Embryonic facial prominence (tissue), 1 donor: Measurements from ENCODE around the gene VGLL3.

ENCODE experiments used
- DNase-seq: peaks from one replicate; pipeline ENCODE4 v3.0.0-alpha.2; 2016; ENCODE audit errors: extremely low spot score

VGLL3 gene

GRCh38 chr3:86950717-86951116, 40.2 kb downstream of the VGLL3 start:
- DNase-seq: no peak

DNA sequence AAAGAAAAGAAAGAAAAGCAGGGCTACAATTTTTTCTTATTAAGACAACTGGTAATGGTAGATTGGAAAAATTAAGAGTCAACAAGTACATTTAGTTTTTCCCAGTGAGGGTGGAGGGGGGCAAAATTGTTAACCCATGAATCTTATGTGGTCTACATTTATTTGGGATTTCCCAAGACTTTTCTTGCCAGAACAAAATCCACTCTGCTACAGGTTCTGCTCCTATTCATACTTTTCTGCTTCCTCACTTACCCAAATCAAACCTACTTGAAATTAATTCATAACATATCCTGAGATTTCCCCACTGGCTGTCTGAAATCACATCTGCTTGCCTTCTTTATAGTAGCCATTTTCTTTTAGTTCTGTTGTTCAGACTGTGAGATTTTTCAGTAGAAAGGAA, 41.1 kb downstream of the VGLL3 start:
- no peak for DNase-seq

DNA sequence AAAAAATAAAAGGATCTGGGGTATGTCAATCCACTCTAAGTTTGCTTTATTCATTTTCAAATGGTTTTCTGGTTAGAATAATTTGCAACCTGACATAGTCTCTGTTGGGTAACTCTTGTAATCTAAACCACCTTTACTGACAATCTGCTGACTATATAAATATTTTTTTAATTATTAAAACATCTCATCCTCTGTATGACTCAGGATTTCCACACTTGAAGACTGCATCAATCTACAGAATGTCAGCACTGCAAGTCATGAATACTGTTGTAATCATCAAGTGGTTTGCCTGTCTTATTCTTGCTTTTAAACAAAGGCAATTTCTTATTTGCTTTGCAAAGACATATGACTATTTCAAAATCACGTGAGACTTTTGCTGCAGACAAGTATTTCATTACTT, 42.1 kb downstream of the VGLL3 start:
- DNase-seq: no peak

GRCh38 chr3:86942206-86942605, 48.7 kb downstream of the VGLL3 start:
- DNase-seq: peak; percentile 64

GRCh38 chr3:86938416-86939105, 52.4 kb downstream of the VGLL3 start:
- peak; percentile 70 for DNase-seq

DNA sequence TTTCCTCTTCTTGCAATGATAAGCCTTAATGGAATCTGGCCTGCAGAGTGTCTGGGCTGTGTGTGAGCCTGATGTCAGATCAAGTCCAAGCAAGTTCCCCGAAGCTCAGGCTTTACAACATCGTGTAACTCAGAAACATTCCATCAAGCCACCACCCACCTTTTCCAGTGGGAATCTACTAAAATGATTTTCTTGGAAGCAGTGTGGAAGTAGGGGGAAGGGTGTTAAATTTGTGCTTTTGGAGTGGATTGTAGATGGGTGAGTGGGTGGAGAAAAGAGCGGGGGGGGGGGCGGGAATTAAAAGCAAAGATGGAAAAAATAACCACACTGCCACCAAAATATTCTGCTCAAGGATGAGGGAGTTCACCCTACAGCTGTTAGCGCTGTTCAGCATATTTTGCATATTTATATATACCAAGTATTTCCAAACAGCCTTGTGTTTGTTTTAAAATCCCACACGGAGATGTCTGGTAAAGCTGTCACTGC, 53.6 kb downstream of the VGLL3 start:
- no peak for DNase-seq

DNA sequence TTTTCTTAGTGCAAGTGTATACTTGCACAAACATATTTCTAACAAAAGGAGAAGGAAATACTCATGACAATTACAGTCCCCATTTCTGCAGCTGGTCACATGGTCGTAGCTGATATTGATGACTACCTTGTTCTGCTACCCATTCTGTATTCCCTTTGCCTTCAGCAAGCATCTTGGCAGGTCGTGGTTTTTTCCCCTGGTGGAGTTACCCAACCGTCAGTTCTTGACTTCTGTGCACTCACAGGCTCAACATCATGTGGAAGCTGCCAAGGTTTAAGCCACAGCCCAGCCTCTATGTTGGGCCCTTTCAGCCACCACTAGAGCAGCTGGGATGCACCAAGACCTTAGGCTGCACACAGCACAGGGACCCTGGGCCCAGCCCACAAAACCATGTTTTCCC, 56.1 kb downstream of the VGLL3 start:
- no peak for DNase-seq

GRCh38 chr3:86930831-86931230, 60.1 kb downstream of the VGLL3 start:
- DNase-seq: no peak

DNA sequence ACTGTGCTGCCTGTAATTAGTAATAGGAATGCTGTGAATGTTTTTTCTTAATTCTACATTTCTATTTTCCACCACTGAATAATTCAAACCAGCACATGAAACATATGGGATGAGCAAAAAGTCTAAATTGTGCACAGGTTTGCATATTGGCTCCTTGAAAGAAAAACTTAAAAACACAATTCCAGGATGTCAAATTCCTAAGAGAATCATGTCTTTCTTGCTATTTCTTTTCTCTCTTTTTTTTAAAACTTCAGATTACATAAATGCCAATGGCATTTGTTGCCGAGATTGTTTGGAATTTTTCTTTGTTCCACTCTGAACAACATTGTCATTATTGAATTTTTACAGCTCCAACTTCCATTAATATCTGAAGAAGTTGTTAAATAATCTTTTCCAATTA, 60.8 kb downstream of the VGLL3 start:
- DNase-seq: no peak

DNA sequence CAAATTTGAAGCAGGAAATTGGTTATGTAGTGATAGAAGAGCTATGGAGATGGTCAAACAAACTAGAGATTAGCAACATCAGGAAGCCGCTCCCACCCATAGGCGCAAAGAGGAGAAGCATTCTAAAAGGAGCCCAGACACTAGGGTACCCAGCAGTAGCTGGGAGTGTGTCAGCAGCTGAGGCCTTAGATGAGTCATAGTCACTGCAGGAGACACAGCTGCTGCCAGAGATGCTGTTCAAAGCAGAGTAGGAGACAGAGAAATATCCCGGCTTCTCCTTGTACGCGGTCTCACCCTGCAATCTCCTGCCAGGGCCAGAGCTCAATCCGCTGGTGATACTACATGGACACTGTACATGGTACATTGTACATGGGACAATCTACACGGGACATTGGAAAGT, 61.9 kb downstream of the VGLL3 start:
- DNase-seq: no peak

DNA sequence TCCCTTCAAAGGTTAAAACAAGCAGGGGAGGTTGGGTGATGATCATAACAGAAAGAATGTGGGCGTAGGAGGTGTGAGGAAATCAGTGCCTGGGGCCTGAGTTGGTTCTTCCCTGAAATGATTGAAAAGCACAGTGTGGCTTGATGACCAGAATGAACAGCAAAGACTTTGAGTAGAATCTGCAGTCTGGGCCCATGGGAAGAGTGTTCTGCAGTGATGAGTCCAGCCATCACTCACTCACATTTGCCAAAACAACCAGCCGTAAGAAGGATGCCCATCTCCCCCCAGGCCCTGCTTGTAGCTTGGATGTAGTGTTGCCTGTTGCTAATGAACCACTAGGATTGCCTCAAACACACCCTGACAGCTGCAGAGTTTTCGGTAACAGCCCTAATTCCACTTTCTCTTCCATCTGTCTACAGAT, 67.9 kb downstream of the VGLL3 start:
- no peak for DNase-seq

- no peak for DNase-seq
Measured at GRCh38 chr3:86921971-86922680, 68.8 kb downstream of the VGLL3 start.

DNA sequence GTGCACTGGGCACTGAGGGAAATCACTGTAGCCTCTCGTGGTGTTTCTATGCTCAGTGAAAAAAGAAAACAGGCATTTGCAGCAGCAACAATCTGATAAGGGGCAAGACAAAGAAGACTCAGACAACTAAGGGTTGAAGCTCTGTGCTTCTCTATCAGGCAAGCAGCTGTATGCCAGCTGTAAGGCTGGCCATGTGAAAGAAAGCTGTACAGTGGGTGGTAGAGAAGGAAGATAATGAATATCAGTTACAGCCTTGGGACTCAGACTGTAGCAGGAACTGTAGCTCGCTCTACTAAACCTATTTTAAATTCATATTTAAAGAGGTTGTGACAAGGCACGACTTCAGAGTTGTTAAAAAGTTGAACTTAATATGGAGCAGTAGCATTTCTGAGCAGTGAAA, 76.3 kb downstream of the VGLL3 start:
- no peak for DNase-seq

DNA sequence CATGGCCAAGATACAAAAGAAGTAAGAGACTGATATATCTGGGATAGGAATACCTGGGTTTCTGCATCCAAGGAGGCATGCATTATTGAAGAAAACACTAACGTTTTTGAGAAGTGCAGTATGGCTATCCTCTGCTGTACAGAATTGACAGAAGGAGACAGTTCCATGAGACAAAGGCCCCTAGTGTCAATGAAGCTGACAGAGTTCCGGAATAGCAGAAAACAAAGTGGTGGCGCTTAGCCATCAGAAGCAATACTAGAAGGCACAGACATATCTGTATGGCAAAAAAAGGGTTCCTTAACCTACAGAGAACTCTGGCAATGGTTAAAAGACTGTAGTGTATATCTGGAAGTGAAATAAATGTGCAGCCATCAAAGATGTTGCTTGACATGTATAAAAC, 77.8 kb downstream of the VGLL3 start:
- no peak for DNase-seq

DNA sequence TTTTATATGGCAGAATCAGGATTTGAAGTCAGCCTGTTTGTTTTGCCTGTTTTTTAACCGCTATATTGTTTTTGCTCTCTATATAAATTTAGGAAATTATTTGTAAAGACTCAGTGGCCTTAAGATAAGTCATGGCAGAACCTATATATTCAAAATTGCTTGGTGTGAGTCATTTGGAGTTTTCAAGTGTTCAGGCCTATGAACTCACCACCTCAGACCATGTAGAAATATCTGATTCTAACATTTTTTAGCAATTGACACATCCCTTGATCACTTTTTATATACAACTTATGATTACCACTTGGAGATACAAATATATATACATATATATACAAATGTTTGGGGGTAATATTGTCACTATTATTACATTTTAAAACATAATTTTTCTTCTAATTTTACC, 95.7 kb downstream of the VGLL3 start:
- no peak for DNase-seq

DNA sequence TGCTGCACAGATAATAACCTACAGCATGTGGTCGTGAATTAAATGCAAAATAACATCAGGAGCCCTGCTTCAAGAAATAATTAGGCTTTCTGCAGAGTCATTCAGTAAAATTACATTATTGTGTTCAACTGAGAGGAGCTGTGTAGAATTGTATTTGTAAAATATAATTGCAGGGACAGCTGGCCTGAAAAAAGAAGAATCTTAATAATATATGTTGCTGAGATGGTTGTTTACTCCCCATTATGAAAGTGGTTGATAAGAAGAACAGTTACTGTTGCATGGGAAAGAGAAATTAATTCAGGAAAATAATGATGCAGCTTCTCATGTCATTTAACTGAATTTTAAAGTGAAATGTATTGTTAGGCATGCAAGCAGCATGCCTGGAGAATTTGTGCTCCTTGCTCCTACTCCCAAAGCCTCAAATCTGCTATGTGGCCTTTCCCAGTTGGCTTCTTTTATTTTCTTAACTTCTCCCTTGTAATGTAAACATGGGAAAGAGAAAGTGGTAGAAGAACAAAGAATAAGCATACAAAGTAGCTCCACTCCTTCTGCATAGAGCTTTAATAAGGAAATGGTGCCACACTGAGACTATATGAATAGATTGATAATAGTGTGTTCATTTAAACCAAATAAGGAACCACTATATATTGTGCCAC, 100.1 kb downstream of the VGLL3 start:
- DNase-seq: no peak
